Measurements from ENCODE around the gene FIS1.

Gene FIS1

GRCh38 chr7:101251871-101252659 lies 7.2 kb upstream of the FIS1 start:
- TF ChIP-seq GATA2 (IDR thresholded peaks at IDR 0.05; ENCODE audit: low read depth, low read length), result no peak
- TF ChIP-seq GATA3 (IDR thresholded peaks at IDR 0.05; ENCODE audit: low read depth, low read length), result no peak

- TF ChIP-seq GATA2 (IDR thresholded peaks at IDR 0.05; ENCODE audit: low read depth, low read length), result no peak
- TF ChIP-seq GATA3 (IDR thresholded peaks at IDR 0.05; ENCODE audit: low read depth, low read length), result no peak
Measured at GRCh38 chr7:101250324-101250723, 5.4 kb upstream of the FIS1 start.

GRCh38 chr7:101248276-101248675 lies 3.4 kb upstream of the FIS1 start:
- TF ChIP-seq GATA3 (IDR thresholded peaks at IDR 0.05; ENCODE audit: low read depth, low read length), result no peak
- TF ChIP-seq GATA2 (IDR thresholded peaks at IDR 0.05; ENCODE audit: low read depth, low read length), result no peak

GRCh38 chr7:101245147-101245668 lies 327 bp upstream of the FIS1 start:
- TF ChIP-seq GATA2 (IDR thresholded peaks at IDR 0.05; ENCODE audit: low read depth, low read length), result no peak
- TF ChIP-seq GATA3 (IDR thresholded peaks at IDR 0.05; ENCODE audit: low read depth, low read length), result no peak

GRCh38 chr7:101243646-101244374 lies 1.1 kb downstream of the FIS1 start:
- TF ChIP-seq GATA3 (IDR thresholded peaks at IDR 0.05; ENCODE audit: low read depth, low read length), result no peak
- TF ChIP-seq GATA2 (IDR thresholded peaks at IDR 0.05; ENCODE audit: low read depth, low read length), result peak; percentile 87

GRCh38 chr7:101241443-101242349 lies 3.2 kb downstream of the FIS1 start:
- no peak for TF ChIP-seq GATA2 (IDR thresholded peaks at IDR 0.05; ENCODE audit: low read depth, low read length)
- no peak for TF ChIP-seq GATA3 (IDR thresholded peaks at IDR 0.05; ENCODE audit: low read depth, low read length)

- TF ChIP-seq GATA3 (IDR thresholded peaks at IDR 0.05; ENCODE audit: low read depth, low read length) (no peak), GATA2 (IDR thresholded peaks at IDR 0.05; ENCODE audit: low read depth, low read length) (no peak)
Measured at GRCh38 chr7:101241015-101241363, 3.9 kb downstream of the FIS1 start.

GRCh38 chr7:101240226-101241014 lies 4.5 kb downstream of the FIS1 start:
- no peak for TF ChIP-seq GATA3 (IDR thresholded peaks at IDR 0.05; ENCODE audit: low read depth, low read length)
- no peak for TF ChIP-seq GATA2 (IDR thresholded peaks at IDR 0.05; ENCODE audit: low read depth, low read length)

GRCh38 chr7:101239951-101240220 lies 5.0 kb downstream of the FIS1 start:
- TF ChIP-seq GATA3 (IDR thresholded peaks at IDR 0.05; ENCODE audit: low read depth, low read length) (no peak), GATA2 (IDR thresholded peaks at IDR 0.05; ENCODE audit: low read depth, low read length) (no peak)

- no peak for TF ChIP-seq GATA2 (IDR thresholded peaks at IDR 0.05; ENCODE audit: low read depth, low read length)
Measured at GRCh38 chr7:101239191-101239950, 5.5 kb downstream of the FIS1 start.

- TF ChIP-seq GATA3 (IDR thresholded peaks at IDR 0.05; ENCODE audit: low read depth, low read length), result no peak
- no peak for TF ChIP-seq GATA2 (IDR thresholded peaks at IDR 0.05; ENCODE audit: low read depth, low read length)
Measured at GRCh38 chr7:101238226-101239182, 6.4 kb downstream of the FIS1 start.

Data from SH-SY5Y (cell line).